Heart right ventricle (tissue), 16 donors: ENCODE measurements around the gene UQCR10. TPM values are rescaled to one million over a fixed set of nuclear protein-coding genes. Genes with fewer than 3 reads are reported as not detected.

Experiments
- ATAC-seq, 8 donors: fragments of 200-7000 bp; cut with Tn5 transposase; one replicate each; pipeline ENCODE4 v1.9.1; 2020; ENCODE audit warnings: mild to moderate bottlenecking in 8 of 8, moderate library complexity in 8 of 8, moderate number of reproducible peaks in 1 of 8
- DNase-seq, 2 donors: peaks; one replicate each; pipeline ENCODE4 v3.0.0-alpha.2; 2020
- H3K27ac ChIP-seq, 10 donors: fragments of 200-600 bp; sonication (generic) in 2 of 10; one replicate each; pipeline versions ENCODE4 v1.5.0 to v1.8.0; 2020 to 2022; ENCODE audit warnings: mild to moderate bottlenecking in 3 of 10
- H3K27me3 ChIP-seq, 7 donors: fragments of 200-600 bp; one replicate each; pipeline ENCODE4 v1.8.0; 2021 to 2022; ENCODE audit warnings: mild to moderate bottlenecking in 2 of 7
- H3K36me3 ChIP-seq, 9 donors: fragments of 200-600 bp; sonication (generic) in 1 of 9; one replicate each; pipeline versions ENCODE4 v1.5.0 to v1.8.0; 2020 to 2022; ENCODE audit warnings: mild to moderate bottlenecking in 2 of 9
- H3K4me1 ChIP-seq, 9 donors: fragments of 200-600 bp; sonication (generic) in 1 of 9; one replicate each; pipeline versions ENCODE4 v1.5.0 to v1.8.0; 2020 to 2022; ENCODE audit warnings: mild to moderate bottlenecking in 4 of 9
- H3K4me3 ChIP-seq, 10 donors: fragments of 200-600 bp; sonication (generic) in 2 of 10; one replicate each; pipeline versions ENCODE4 v1.5.0 to v1.8.0; 2020 to 2022; ENCODE audit warnings: mild to moderate bottlenecking in 7 of 10, moderate library complexity in 2 of 10
- H3K9me3 ChIP-seq, 11 donors: fragments of 200-600 bp in 10 of 11; sonication (generic) in 2 of 11; one replicate each; pipeline versions ENCODE4 v1.5.0 to v1.8.0; 2013 to 2022; ENCODE audit warnings: mild to moderate bottlenecking in 2 of 11, control low read depth in 1 of 11, moderate library complexity in 1 of 11
- WGBS, 2 donors: extraction: QIAGEN DNeasy Blood & Tissue Kit; methylation state at CpG; one replicate each; pipeline ENCODE4 v1.1.7; 2013; ENCODE audit warnings: inconsistent platforms in 1 of 2; 5-methylcytosine and 5-hydroxymethylcytosine counted together
- intact Hi-C, 10 donors: fragments of 100-400 bp; cut with DNase I; formaldehyde crosslinking; loops; one replicate each; pipeline versions ENCODE4 v1.11.1 to v1.14.2; 2022
- polyA plus RNA-seq, 2 donors: library from polyadenylated mRNA; stranded (reverse); fragments of 200-250 nt; gene quantifications; one replicate each; pipeline ENCODE4 v1.2.3, GENCODE V29; 2013
- total RNA-seq, 10 donors: library from RNA; stranded (reverse); fragmentation: NEBNext Ultra II Directional in 3 of 10; extraction: Animal tissue kit (Norgen Biotek cat#: 25700) in 3 of 10; gene quantifications; one replicate each; pipeline versions ENCODE4 v1.2.1 to v1.2.4, GENCODE V29; 2021 to 2023
- TF ChIP-seq, protein P1 (sequence below), 9 donors: fragments of 200-600 bp; sonication (generic) in 2 of 9; IDR thresholded peaks; one replicate each; pipeline versions ENCODE4 v1.5.0 to v1.8.0; 2021 to 2022; ENCODE audit warnings: antibody characterized with exemption in 9 of 9, mild to moderate bottlenecking in 5 of 9, moderate library complexity in 1 of 9
- donor health status: Arrhythmogenic right ventricular cardiomyopathy.
- donor health status: ischemic (EF 13 %, LVEDD 7.1; RV severe dilation, severe dysfunction).
- donor health status: healthy with polysubstance abuse.
- donor health status: DM: no; HTN: yes; CAD: no.
- donor health status: DM: no; HTN: no; CAD: no.
- donor health status: ischemic (EF 25% LVEDD 6.9; RV normal size, moderate dysfunction).
- donor health status: ischemic (EF 25% LVEDD 5.7; RV mildly dilated, moderate dysfunction).
- donor health status: healthy.
- donor health status: DM: yes; HTN: yes; CAD: no.
- donor health status: Ischemic cardiomyopathy.
- donor health status: ischemic (EF 35%, LVEDD 5.7; RV mildly dilated, moderate dysfunction).
- donor health status: nonischemic (EF 11% LVEDD 7.7; RV severe dilation, severe dysfunction).
- donor health status: DM: yes; HTN: yes; CAD: no.
- donor health status: PGD.
- donor health status: ischemic (EF 29% LVEDD 5.4; RV normal size, mild dysfunction).
- donor health status: nonischemic (EF 23%, LVEDD 6.1; RV moderate dilation, normal function).

The UQCR10 gene
- total and polyA plus RNA-seq, 12 donors = 296 to 963 (median 367) TPM

DNA sequence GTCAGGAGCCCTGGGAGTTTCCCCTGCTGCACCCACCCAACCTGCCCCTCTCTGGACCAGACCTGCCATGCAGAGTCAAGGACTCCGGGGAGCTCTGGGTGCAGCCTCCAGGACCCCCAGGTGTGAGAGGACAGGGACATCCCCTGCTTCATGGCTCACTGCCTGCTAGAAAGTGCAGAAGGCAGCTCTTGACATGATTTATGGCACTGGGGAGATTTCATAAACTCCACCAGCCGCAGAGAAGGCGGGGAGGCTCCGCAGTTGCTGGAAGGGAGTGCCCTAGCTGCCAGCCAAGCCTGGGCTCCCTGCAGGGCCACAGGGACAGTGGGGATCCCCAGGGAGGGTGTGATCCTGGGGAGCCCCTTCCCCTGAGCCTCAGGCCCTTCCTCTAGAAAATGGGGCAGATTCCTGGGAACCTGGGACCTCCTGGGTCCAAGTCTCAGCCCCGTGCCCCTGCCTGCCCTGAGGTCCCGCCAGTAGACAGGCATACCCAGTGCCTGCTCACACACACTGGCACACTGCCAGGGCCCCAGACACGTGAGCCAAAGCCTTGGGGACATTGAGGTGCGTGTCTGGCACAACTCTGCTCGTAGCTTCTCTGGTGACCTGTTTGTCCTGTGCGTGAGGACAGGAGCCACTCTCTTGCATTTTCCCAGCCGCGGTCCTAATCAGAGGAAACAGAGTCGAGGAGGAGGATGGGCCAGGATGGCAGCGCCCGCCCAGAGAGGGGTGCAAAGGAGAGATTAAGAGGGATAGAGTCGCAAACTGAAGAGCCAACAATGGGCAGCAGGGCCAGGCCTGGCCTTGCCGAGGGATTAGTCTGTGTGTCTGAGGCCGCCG is 33.6 kb upstream of the UQCR10 start:
- intact Hi-C loops = no loop called here
- no peak overlapping the region for H3K27ac ChIP-seq
- peaks cover 0 to 11% (median 0%) of the 10 kb centered on the region in 9 donors for H3K4me1 ChIP-seq
- WGBS, 2 donors = 73 to 75% methylated on average over 19 of the region's 19 CpGs
- ATAC-seq = peak in 6 of 8 donors; percentile 11 to 57 (median 40)
- peaks cover 0 to 75% (median 0%) of the 10 kb centered on the region in 9 donors for H3K36me3 ChIP-seq
- H3K9me3 ChIP-seq = no peaks in the 10 kb centered on the region
- TF ChIP-seq, protein P1, sequence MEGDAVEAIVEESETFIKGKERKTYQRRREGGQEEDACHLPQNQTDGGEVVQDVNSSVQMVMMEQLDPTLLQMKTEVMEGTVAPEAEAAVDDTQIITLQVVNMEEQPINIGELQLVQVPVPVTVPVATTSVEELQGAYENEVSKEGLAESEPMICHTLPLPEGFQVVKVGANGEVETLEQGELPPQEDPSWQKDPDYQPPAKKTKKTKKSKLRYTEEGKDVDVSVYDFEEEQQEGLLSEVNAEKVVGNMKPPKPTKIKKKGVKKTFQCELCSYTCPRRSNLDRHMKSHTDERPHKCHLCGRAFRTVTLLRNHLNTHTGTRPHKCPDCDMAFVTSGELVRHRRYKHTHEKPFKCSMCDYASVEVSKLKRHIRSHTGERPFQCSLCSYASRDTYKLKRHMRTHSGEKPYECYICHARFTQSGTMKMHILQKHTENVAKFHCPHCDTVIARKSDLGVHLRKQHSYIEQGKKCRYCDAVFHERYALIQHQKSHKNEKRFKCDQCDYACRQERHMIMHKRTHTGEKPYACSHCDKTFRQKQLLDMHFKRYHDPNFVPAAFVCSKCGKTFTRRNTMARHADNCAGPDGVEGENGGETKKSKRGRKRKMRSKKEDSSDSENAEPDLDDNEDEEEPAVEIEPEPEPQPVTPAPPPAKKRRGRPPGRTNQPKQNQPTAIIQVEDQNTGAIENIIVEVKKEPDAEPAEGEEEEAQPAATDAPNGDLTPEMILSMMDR (IDR thresholded peaks at IDR 0.05) = no peak
- DNase-seq = peak in 1 of 2 donors; percentile 37
- no peaks in the 10 kb centered on the region for H3K27me3 ChIP-seq
- H3K4me3 ChIP-seq = no peak overlapping the region

DNA sequence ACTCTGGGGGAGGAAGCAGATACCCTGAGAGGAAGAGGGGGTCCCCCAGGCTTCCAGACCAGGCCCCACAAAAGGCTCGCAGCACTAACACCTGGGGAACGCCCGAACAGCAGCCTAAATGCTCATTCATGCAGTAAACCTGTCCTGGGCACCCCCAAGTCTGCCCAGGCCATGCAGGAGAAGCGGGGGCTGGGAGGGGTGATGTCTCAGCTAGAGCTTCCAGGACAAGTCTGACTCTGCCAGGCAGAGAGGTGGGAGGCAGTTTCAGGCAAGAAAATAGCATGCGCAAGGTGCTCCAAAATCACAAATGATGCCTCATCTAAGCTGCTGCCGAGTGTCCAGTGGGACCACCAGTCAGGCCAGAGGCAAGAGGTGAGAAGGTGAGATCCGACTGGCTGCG is 32.8 kb upstream of the UQCR10 start:
- no peak overlapping the region for H3K4me3 ChIP-seq
- ATAC-seq (no peak), DNase-seq (no peak)
- no peaks in the 10 kb centered on the region for H3K9me3 ChIP-seq
- peaks cover 0 to 83% (median 0%) of the 10 kb centered on the region in 9 donors for H3K36me3 ChIP-seq
- no peaks in the 10 kb centered on the region for H3K27me3 ChIP-seq
- TF ChIP-seq, protein P1 (IDR thresholded peaks at IDR 0.05) = no peak
- intact Hi-C loops = no loop called here
- H3K4me1 ChIP-seq = peaks cover 0 to 11% (median 0%) of the 10 kb centered on the region in 9 donors
- 90 to 94% methylated on average over 8 of the region's 8 CpGs for WGBS, 2 donors
- H3K27ac ChIP-seq = no peak overlapping the region

DNA sequence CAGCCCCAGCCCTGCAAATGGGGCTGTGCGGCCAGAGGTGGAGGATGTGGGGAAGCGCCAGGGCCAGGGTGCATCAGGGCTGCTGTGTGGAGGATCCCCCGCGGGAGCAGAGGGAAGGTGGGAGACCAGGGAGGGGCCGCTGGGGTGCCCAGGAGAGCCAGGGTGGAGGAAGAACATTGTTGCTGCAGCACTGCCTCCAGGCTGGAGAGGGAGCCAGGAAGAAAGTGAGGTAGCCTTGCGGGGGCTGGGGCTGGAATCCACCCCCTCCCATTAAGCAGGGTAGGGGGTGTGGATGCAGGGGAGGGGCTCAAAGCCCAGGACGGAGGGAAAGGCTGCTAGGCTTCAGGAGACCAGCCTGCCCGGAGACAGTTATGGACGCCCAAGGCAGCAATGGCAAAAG is 32.3 kb upstream of the UQCR10 start:
- Histone ChIP-seq H3K4me1 (peaks cover 0 to 11% (median 0%) of the 10 kb centered on the region in 9 donors), H3K9me3 (no peaks in the 10 kb centered on the region), H3K36me3 (peaks cover 0 to 87% (median 0%) of the 10 kb centered on the region in 9 donors), H3K4me3 (no peak overlapping the region), H3K27me3 (no peaks in the 10 kb centered on the region), H3K27ac (no peak overlapping the region)
- intact Hi-C loops = no loop called here
- ATAC-seq (no peak), DNase-seq (no peak)
- TF ChIP-seq, protein P1 (IDR thresholded peaks at IDR 0.05) = no peak
- WGBS, 2 donors = 70 to 80% methylated on average over 9 of the region's 9 CpGs

DNA sequence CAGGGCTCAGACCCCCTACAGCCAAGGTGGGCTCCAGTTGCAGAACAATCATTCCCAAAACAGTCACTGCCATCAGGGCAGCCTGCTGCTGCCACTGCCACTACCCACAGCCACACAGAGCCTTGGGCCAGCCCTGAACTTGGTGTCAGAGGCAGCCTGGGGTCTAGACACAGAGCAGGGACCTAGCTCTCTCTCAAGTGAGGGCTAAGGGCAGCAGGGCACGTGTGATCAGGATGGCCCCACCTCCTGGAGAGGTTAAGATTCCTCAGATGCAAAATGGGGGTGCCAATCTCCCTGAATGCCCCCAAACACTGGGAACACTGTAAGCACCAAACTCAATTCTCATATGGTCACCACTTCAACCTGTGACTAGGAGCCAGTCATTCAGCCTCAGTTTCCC is 31.8 kb upstream of the UQCR10 start:
- intact Hi-C loops = no loop called here
- Histone ChIP-seq H3K9me3 (no peaks in the 10 kb centered on the region), H3K27ac (no peak overlapping the region), H3K4me3 (no peak overlapping the region), H3K36me3 (peaks cover 0 to 88% (median 2%) of the 10 kb centered on the region in 9 donors), H3K27me3 (no peaks in the 10 kb centered on the region), H3K4me1 (peaks cover 0 to 11% (median 0%) of the 10 kb centered on the region in 9 donors)
- WGBS, 2 donors = 73 to 92% methylated on average over 1 of the region's 1 CpG
- TF ChIP-seq, protein P1 (IDR thresholded peaks at IDR 0.05) = no peak
- no peak for ATAC-seq
- DNase-seq = no peak
